C4-2B (cell line): ENCODE results near the gene SLC35B4.

Experiments
- ZFX ChIP-seq: fragments of 450-650 bp; IDR thresholded peaks from 2 replicates; pipeline ENCODE4 v1.6.1; 2017
- TF ChIP-seq, protein P1 (sequence below): fragments of 450-650 bp; conservative IDR thresholded peaks from 2 replicates; pipeline ENCODE4 v1.5.1; 2017; ENCODE audit warnings: mild to moderate bottlenecking

DNA sequence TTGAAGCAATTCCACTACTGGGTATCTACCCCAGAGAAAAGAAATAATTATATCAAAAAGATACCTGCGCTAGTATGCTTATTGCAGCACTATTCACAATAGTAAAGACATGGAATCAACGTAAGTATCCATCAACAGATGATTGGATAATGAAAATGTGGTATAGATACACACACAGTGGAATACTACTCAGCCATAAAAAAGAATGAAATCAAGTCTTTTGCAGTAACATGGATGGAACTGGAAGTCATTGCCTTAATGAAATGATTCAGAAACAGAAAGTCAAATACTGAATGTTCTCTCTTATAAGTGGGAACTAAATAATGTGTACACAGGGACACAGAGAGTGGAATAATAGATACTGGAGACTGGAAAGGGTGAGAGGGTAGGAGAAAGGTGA, 7.4 kb upstream of the SLC35B4 start:
- TF ChIP-seq, protein P1, sequence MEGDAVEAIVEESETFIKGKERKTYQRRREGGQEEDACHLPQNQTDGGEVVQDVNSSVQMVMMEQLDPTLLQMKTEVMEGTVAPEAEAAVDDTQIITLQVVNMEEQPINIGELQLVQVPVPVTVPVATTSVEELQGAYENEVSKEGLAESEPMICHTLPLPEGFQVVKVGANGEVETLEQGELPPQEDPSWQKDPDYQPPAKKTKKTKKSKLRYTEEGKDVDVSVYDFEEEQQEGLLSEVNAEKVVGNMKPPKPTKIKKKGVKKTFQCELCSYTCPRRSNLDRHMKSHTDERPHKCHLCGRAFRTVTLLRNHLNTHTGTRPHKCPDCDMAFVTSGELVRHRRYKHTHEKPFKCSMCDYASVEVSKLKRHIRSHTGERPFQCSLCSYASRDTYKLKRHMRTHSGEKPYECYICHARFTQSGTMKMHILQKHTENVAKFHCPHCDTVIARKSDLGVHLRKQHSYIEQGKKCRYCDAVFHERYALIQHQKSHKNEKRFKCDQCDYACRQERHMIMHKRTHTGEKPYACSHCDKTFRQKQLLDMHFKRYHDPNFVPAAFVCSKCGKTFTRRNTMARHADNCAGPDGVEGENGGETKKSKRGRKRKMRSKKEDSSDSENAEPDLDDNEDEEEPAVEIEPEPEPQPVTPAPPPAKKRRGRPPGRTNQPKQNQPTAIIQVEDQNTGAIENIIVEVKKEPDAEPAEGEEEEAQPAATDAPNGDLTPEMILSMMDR = no peak
- no peak for TF ChIP-seq ZFX
